ENCODE measurements around the gene IFITM5. TPM values are rescaled to one million over a fixed set of nuclear protein-coding genes. Genes with fewer than 3 reads are reported as not detected.

The IFITM5 gene
- total and polyA plus RNA-seq, 2 of the 8 experiments (the other 6 are each of a cell fraction or from before 2014, with no cell fraction given), result not detected

- H3K14ac ChIP-seq (ENCODE audit: insufficient read length), result no peak overlapping the region
- H3K18ac ChIP-seq (ENCODE audit: extremely low read depth, low read length), result peak overlapping the region; percentile 20; the same call in 1 of the 2 replicates
- H3K79me2 ChIP-seq (ENCODE audit: control insufficient read depth in 1 of 2, insufficient read depth in 2 of 2, low read length in 2 of 2), result no peaks in the 10 kb centered on the region
- H3K4me3 ChIP-seq (ENCODE audit: extremely low read depth in 1 of 4, insufficient read depth in 2 of 4, low read depth in 3 of 4, low read length in 4 of 4), result peak overlapping the region in 1 of 4 experiments; percentile 1; a peak in 1 of 8 replicates
- peak overlapping the region; percentile 69; the same call in 1 of the 2 replicates for H2BK12ac ChIP-seq (ENCODE audit: low read depth, low read length)
- H2AFZ ChIP-seq (ENCODE audit: low read length), result no peak overlapping the region
- no peak overlapping the region for H3K23ac ChIP-seq (ENCODE audit: insufficient read length)
- no peak overlapping the region for H2BK15ac ChIP-seq (ENCODE audit: low read length)
- H2BK20ac ChIP-seq (ENCODE audit: low read length), result peak overlapping the region; percentile 37; the same call in 1 of the 2 replicates
- peak overlapping the region; percentile 18 to 22; a peak in 3 of 4 replicates for H3K4me2 ChIP-seq (ENCODE audit: insufficient read depth in 1 of 2, low read depth in 2 of 2, low read length in 2 of 2)
- ChIA-PET POLR2A (ENCODE audit: partially characterized antibody) (interaction anchor here (1.2 to 2.1 kb wide), 6 partner anchors 11 to 48 kb away, joined by 3 to 11 read pairs (median 5); partner anchors contain the start of gene IFITM2), CTCF (ENCODE audit: partially characterized antibody) (interaction anchor here (1.0 to 2.3 kb wide), 3 partner anchors 9 to 37 kb away, joined by 3 to 8 read pairs (median 3); partner anchors contain the start of gene NLRP6)
- FAIRE-seq, result peak; percentile 66
- H2BK5ac ChIP-seq (ENCODE audit: low read depth, low read length), result peak overlapping the region; percentile 50; the same call in 1 of the 2 replicates
- H3K9ac ChIP-seq (replicated peaks in 1 of 4; ENCODE audit: extremely low read depth in 1 of 4, low read depth in 3 of 4, low read length in 3 of 4), result no peak overlapping the region
- no peak for TF ChIP-seq CTBP2 (IDR thresholded peaks at IDR 0.05; ENCODE audit: borderline replicate concordance, insufficient read depth, insufficient read length, low read length)
- peak; percentile 25; the same call in 1 of the 2 replicates for TF ChIP-seq USF2 (IDR thresholded peaks at IDR 0.05; ENCODE audit: low read length)
- TF ChIP-seq CEBPB (IDR thresholded peaks at IDR 0.05; ENCODE audit: low read depth, low read length), result peak; percentile 85
- TF ChIP-seq EZH2 (IDR thresholded peaks at IDR 0.05; ENCODE audit: low read depth, low read length, severe bottlenecking), result no peak
- TF ChIP-seq CBX8 (IDR thresholded peaks at IDR 0.05; ENCODE audit: borderline replicate concordance, low read depth, low read length), result no peak
- no peak for TF ChIP-seq RBBP5 (IDR thresholded peaks at IDR 0.05; ENCODE audit: borderline replicate concordance, low read depth, low read length)
- H3K56ac ChIP-seq (replicated peaks; ENCODE audit: insufficient read length, low read depth, low read length), result no peak overlapping the region
- no peaks in the 10 kb centered on the region for H3K79me1 ChIP-seq (ENCODE audit: low read depth, low read length)
- peaks cover 5 to 9% of the 10 kb centered on the region in 2 experiments; a peak in 3 of 4 replicates for H3K9me3 ChIP-seq (ENCODE audit: insufficient read depth in 2 of 2, low read depth in 1 of 2, low read length in 1 of 2)
- H3K23me2 ChIP-seq (ENCODE audit: low read depth, low read length), result no peaks in the 10 kb centered on the region
- no peak overlapping the region for H4K8ac ChIP-seq (ENCODE audit: extremely low read depth, insufficient read depth, low read length)
- no peaks in the 10 kb centered on the region for H3K27me3 ChIP-seq (replicated peaks in 1 of 4; ENCODE audit: control insufficient read depth in 3 of 4, extremely low read depth in 1 of 4, insufficient read depth in 3 of 4, low read length in 3 of 4)
- H2AK5ac ChIP-seq (ENCODE audit: low read depth, low read length), result no peak overlapping the region; the same call in 1 of the 2 replicates
- DNase-seq (ENCODE audit: low read depth in 1 of 2, low spot score in 2 of 2), result no peak
- no peak overlapping the region for H4K5ac ChIP-seq (ENCODE audit: insufficient read length, low read depth, low read length)
- H3K4ac ChIP-seq (replicated peaks; ENCODE audit: insufficient read length, low read depth, low read length), result no peak overlapping the region
- H4K91ac ChIP-seq (replicated peaks; ENCODE audit: insufficient read length, low read length), result peak overlapping the region; percentile 8
- WGBS, 2 experiments (ENCODE audit: extremely low coverage in 1 of 2, insufficient coverage in 1 of 2, insufficient read length in 1 of 2, insufficient replicate concordance in 2 of 2, low coverage in 1 of 2, low lambda C conversion rate in 2 of 2, missing lambda C conversion rate in 1 of 2), result 68% methylated on average over 21 of the region's 21 CpGs; no CpG with 5 or more reads in 1 of the 2 experiments
- H4K20me1 ChIP-seq (replicated peaks in 1 of 2; ENCODE audit: control insufficient read depth in 1 of 2, insufficient read depth in 2 of 2, low read length in 2 of 2), result no peaks in the 10 kb centered on the region
- no peaks in the 10 kb centered on the region for H3K36me3 ChIP-seq (ENCODE audit: control insufficient read depth in 2 of 4, insufficient read depth in 4 of 4, low read length in 3 of 4)
- H3K4me1 ChIP-seq (replicated peaks in 1 of 4; ENCODE audit: control insufficient read depth in 3 of 4, insufficient read depth in 4 of 4, low read length in 3 of 4), result peaks cover 4 to 20% (median 13%) of the 10 kb centered on the region in 4 experiments
- H3K27ac ChIP-seq (ENCODE audit: low read depth, low read length), result no peak overlapping the region; the same call in 1 of the 2 replicates
- no peak overlapping the region for H2BK120ac ChIP-seq (replicated peaks; ENCODE audit: low read depth, low read length)
Observed at GRCh38 chr11:269146-269890, 30.0 kb downstream of the IFITM5 start.
